ENCODE measurements around the gene RTN1. TPM values are rescaled to one million over a fixed set of nuclear protein-coding genes. Genes with fewer than 3 reads are reported as not detected.

RTN1 gene
- total RNA-seq, 2 experiments from 2014 or later: 0.14 TPM; not detected in 1

DNA sequence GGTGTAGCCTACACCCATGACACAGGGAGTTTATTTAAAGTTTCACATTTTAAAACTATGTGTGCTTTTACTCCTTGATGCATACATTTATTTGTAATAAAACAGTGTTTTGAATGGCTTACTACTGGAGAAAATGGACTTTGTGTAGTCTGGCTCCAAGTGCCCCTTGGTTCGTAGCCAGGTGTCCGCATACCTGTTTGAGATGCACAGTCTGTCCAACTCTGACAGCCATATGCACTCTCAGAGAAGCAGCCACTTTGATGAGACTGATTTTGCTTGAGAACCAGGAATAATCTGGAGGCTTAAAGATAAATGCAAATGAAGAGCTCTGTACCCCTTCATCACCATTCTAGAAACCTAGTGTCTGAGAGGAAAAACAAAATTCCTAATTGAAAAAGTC, 24.0 kb downstream of the RTN1 start:
- POLR2A ChIA-PET: no interaction called here
- H3K9me3 ChIP-seq (ENCODE audit: control insufficient read depth in 1 of 2, insufficient read depth in 1 of 2, low read length in 2 of 2): no peaks in the 10 kb centered on the region
- H3K36me3 Mint-ChIP-seq (ENCODE audit: low read depth): no peaks in the 10 kb centered on the region
- DNase-seq (no peak), ATAC-seq (ENCODE audit: poor library complexity) (no peak)
- intact Hi-C loops (cut with DNase I, micrococcal nuclease): no loop called here
- TF ChIP-seq, protein P1, sequence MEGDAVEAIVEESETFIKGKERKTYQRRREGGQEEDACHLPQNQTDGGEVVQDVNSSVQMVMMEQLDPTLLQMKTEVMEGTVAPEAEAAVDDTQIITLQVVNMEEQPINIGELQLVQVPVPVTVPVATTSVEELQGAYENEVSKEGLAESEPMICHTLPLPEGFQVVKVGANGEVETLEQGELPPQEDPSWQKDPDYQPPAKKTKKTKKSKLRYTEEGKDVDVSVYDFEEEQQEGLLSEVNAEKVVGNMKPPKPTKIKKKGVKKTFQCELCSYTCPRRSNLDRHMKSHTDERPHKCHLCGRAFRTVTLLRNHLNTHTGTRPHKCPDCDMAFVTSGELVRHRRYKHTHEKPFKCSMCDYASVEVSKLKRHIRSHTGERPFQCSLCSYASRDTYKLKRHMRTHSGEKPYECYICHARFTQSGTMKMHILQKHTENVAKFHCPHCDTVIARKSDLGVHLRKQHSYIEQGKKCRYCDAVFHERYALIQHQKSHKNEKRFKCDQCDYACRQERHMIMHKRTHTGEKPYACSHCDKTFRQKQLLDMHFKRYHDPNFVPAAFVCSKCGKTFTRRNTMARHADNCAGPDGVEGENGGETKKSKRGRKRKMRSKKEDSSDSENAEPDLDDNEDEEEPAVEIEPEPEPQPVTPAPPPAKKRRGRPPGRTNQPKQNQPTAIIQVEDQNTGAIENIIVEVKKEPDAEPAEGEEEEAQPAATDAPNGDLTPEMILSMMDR (IDR thresholded peaks at IDR 0.05): no peak
- H3K36me3 ChIP-seq (ENCODE audit: insufficient read depth, low read length): no peaks in the 10 kb centered on the region
- H3K27ac ChIP-seq (ENCODE audit: low read depth in 1 of 2, low read length in 2 of 2): no peak overlapping the region
- peaks cover 12% of the 10 kb centered on the region for H3K27me3 Mint-ChIP-seq
- CTCF ChIA-PET: no interaction called here
- H3K27ac Mint-ChIP-seq: no peak overlapping the region
- H3K4me1 ChIP-seq (ENCODE audit: insufficient read depth, low read length): no peaks in the 10 kb centered on the region
- no peak overlapping the region for H3K4me3 ChIP-seq (ENCODE audit: low read length)
- H3K27me3 ChIP-seq (ENCODE audit: control insufficient read depth in 1 of 2, insufficient read depth in 2 of 2, low read length in 2 of 2): no peaks in the 10 kb centered on the region
- H3K9me3 Mint-ChIP-seq: no peaks in the 10 kb centered on the region
- H3K4me3 Mint-ChIP-seq: no peak overlapping the region
- H3K4me1 Mint-ChIP-seq (ENCODE audit: low read depth): no peaks in the 10 kb centered on the region

DNA sequence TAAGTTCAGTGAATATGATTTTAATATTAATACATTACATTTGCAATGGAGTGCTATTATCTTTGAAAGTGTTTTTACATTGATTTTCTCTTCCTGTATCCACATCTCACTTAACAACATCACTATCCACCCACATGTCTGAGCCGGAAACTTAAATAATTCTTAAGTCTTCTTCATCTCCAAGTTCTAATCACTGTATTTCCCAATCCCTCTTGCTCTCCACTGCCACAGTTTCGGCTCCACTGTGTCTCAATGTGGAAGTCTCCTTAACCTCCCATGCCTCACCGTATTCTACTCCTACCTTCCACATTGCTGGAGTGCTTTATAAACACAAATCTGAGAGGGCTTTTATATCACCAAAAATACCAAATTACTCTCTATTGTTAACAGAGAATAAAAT, 25.3 kb downstream of the RTN1 start:
- Mint-ChIP-seq H3K4me3 (no peak overlapping the region), H3K9me3 (no peaks in the 10 kb centered on the region), H3K27ac (no peak overlapping the region), H3K36me3 (ENCODE audit: low read depth) (no peaks in the 10 kb centered on the region), H3K27me3 (peaks cover 12% of the 10 kb centered on the region), H3K4me1 (ENCODE audit: low read depth) (no peaks in the 10 kb centered on the region)
- H3K27ac ChIP-seq (ENCODE audit: low read depth in 1 of 2, low read length in 2 of 2): no peak overlapping the region
- TF ChIP-seq, protein P1 (IDR thresholded peaks at IDR 0.05): no peak
- no peaks in the 10 kb centered on the region for H3K27me3 ChIP-seq (ENCODE audit: control insufficient read depth in 1 of 2, insufficient read depth in 2 of 2, low read length in 2 of 2)
- no peak overlapping the region for H3K4me3 ChIP-seq (ENCODE audit: low read length)
- intact Hi-C loops (cut with DNase I, micrococcal nuclease): no loop called here
- DNase-seq: no peak
- CTCF ChIA-PET: no interaction called here
- no peak for ATAC-seq (ENCODE audit: poor library complexity)
- H3K9me3 ChIP-seq (ENCODE audit: control insufficient read depth in 1 of 2, insufficient read depth in 1 of 2, low read length in 2 of 2): no peaks in the 10 kb centered on the region
- H3K36me3 ChIP-seq (ENCODE audit: insufficient read depth, low read length): no peaks in the 10 kb centered on the region
- POLR2A ChIA-PET: no interaction called here
- H3K4me1 ChIP-seq (ENCODE audit: insufficient read depth, low read length): no peaks in the 10 kb centered on the region

DNA sequence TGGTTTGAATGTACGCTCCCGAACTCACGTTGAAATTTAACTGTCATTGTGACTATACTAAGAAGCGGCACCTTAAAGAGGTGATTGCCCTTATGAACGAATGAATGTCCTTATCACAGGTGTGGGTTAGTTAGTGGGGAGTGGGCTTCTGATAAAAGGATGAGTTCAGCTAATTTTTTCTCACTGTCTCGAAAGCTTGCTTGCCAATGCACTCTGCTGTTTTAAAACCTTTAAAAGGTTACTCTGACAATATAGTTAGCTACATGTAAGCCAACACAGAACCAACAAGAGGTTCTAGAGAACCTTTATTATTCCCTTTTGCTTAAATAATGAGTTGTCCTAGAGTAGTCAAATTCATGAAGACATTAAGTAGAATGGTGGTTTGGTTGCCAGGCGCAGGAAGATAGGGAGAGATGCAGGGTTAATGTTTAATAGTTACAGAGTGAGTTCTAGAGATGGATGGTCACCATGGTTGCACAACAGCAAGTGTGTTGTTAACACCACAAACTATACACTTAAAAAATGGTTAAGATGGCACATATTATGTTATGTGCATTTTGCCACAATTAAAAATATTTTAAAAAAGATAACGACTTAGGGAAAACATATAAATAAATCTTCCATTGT, 26.3 kb downstream of the RTN1 start:
- Mint-ChIP-seq H3K27ac (no peak overlapping the region), H3K4me1 (ENCODE audit: low read depth) (no peaks in the 10 kb centered on the region), H3K9me3 (no peaks in the 10 kb centered on the region), H3K4me3 (no peak overlapping the region), H3K27me3 (peaks cover 12% of the 10 kb centered on the region), H3K36me3 (ENCODE audit: low read depth) (no peaks in the 10 kb centered on the region)
- Histone ChIP-seq H3K27ac (ENCODE audit: low read depth in 1 of 2, low read length in 2 of 2) (no peak overlapping the region), H3K4me3 (ENCODE audit: low read length) (no peak overlapping the region), H3K4me1 (ENCODE audit: insufficient read depth, low read length) (no peaks in the 10 kb centered on the region), H3K27me3 (ENCODE audit: control insufficient read depth in 1 of 2, insufficient read depth in 2 of 2, low read length in 2 of 2) (no peaks in the 10 kb centered on the region), H3K9me3 (ENCODE audit: control insufficient read depth in 1 of 2, insufficient read depth in 1 of 2, low read length in 2 of 2) (no peaks in the 10 kb centered on the region), H3K36me3 (ENCODE audit: insufficient read depth, low read length) (no peaks in the 10 kb centered on the region)
- ChIA-PET POLR2A (no interaction called here), CTCF (no interaction called here)
- TF ChIP-seq, protein P1 (IDR thresholded peaks at IDR 0.05): no peak
- intact Hi-C loops (cut with DNase I, micrococcal nuclease): no loop called here
- DNase-seq (no peak), ATAC-seq (ENCODE audit: poor library complexity) (no peak)
